HEK293T (cell line): ENCODE data around the gene TBC1D5.

Experiments
- CTCF ChIA-PET: fragments of 350-600 bp; formaldehyde crosslinking; extraction: SDS; loops from one replicate; lab custom pipeline; 2021; ENCODE audit warnings: antibody characterized with exemption, inconsistent platforms; lab: Yijun Ruan, JAX
- POLR2A ChIA-PET: fragments of 350-600 bp; formaldehyde crosslinking; extraction: SDS; loops from one replicate; lab custom pipeline; 2020; ENCODE audit warnings: antibody characterized with exemption, inconsistent platforms; lab: Yijun Ruan, JAX
- DNase-seq: peaks from one replicate; pipeline ENCODE4 v3.0.0; 2012; ENCODE audit warnings: mixed read lengths; ENCODE audit errors: extremely low spot score
- ARNT ChIP-seq: fragments of 450-650 bp; IDR thresholded peaks from 2 replicates; pipeline ENCODE4 v1.6.1; 2017; ENCODE audit warnings: mild to moderate bottlenecking
- BHLHE40 ChIP-seq: fragments of 450-650 bp; IDR thresholded peaks from 2 replicates; pipeline ENCODE4 v1.6.1; 2016; ENCODE audit warnings: mild to moderate bottlenecking, moderate library complexity, borderline replicate concordance
- CTBP1 ChIP-seq: fragments of 450-650 bp; IDR thresholded peaks from 2 replicates; pipeline ENCODE4 v1.6.1; 2016; ENCODE audit warnings: borderline replicate concordance
- ELF4 ChIP-seq: fragments of 450-650 bp; IDR thresholded peaks from 2 replicates; pipeline ENCODE4 v1.6.1; 2017; ENCODE audit warnings: antibody characterized with exemption
- FOXA1 ChIP-seq: fragments of 450-650 bp; IDR thresholded peaks from 2 replicates; pipeline ENCODE4 v1.6.1; 2016; ENCODE audit warnings: mild to moderate bottlenecking
- FOXK2 ChIP-seq: fragments of 450-650 bp; IDR thresholded peaks from 2 replicates; pipeline ENCODE4 v1.6.1; 2016; ENCODE audit warnings: mild to moderate bottlenecking
- FOXM1 ChIP-seq: fragments of 450-650 bp; IDR thresholded peaks from 2 replicates; pipeline ENCODE4 v1.6.1; 2017; ENCODE audit warnings: mild to moderate bottlenecking, borderline replicate concordance
- HDGF ChIP-seq: fragments of 450-650 bp; IDR thresholded peaks from 2 replicates; pipeline ENCODE4 v1.6.1; 2017; ENCODE audit warnings: antibody characterized with exemption, borderline replicate concordance
- L3MBTL2 ChIP-seq: fragments of 450-650 bp; conservative IDR thresholded peaks from 2 replicates; pipeline ENCODE4 v1.6.1; 2016; ENCODE audit warnings: mild to moderate bottlenecking
- LEF1 ChIP-seq: fragments of 450-650 bp; IDR thresholded peaks from 2 replicates; pipeline ENCODE4 v1.6.1; 2017; ENCODE audit warnings: mild to moderate bottlenecking, borderline replicate concordance
- NFRKB ChIP-seq: fragments of 450-650 bp; IDR thresholded peaks from 2 replicates; pipeline ENCODE4 v1.6.1; 2016; ENCODE audit warnings: mild to moderate bottlenecking, moderate library complexity
- PKNOX1 ChIP-seq: fragments of 450-650 bp; IDR thresholded peaks from 2 replicates; pipeline ENCODE4 v1.6.1; 2016
- SP1 ChIP-seq: fragments of 450-650 bp; IDR thresholded peaks from 2 replicates; pipeline ENCODE4 v1.6.1; 2017
- SUZ12 ChIP-seq: fragments of 450-650 bp; IDR thresholded peaks from 2 replicates; pipeline ENCODE4 v1.6.1; 2016; ENCODE audit warnings: mild to moderate bottlenecking
- TARDBP ChIP-seq: fragments of 450-650 bp; IDR thresholded peaks from 2 replicates; pipeline ENCODE4 v1.6.1; 2016
- ZNF384 ChIP-seq: fragments of 450-650 bp; IDR thresholded peaks from 2 replicates; pipeline ENCODE4 v1.6.1; 2016

TBC1D5 gene

GRCh38 chr3:17589888-17590287 lies 152.5 kb downstream of the TBC1D5 start:
- POLR2A ChIA-PET: no interaction called here
- no peak for TF ChIP-seq L3MBTL2
- TF ChIP-seq HDGF: no peak
- no peak for TF ChIP-seq ZNF384
- TF ChIP-seq FOXM1: no peak
- no peak for TF ChIP-seq TARDBP
- TF ChIP-seq SP1: no peak
- TF ChIP-seq PKNOX1: no peak
- no peak for TF ChIP-seq LEF1
- no peak for TF ChIP-seq ARNT
- TF ChIP-seq NFRKB: no peak
- TF ChIP-seq FOXK2: no peak
- TF ChIP-seq ELF4: no peak
- no peak for TF ChIP-seq CTBP1
- DNase-seq: no peak
- CTCF ChIA-PET: no interaction called here

GRCh38 chr3:17588422-17588821 lies 154.0 kb downstream of the TBC1D5 start:
- POLR2A ChIA-PET: no interaction called here
- TF ChIP-seq LEF1 (no peak), CTBP1 (no peak), SUZ12 (no peak), PKNOX1 (no peak), ARNT (no peak), L3MBTL2 (no peak), SP1 (no peak), BHLHE40 (no peak)
- no peak for DNase-seq
- CTCF ChIA-PET: interaction anchor here (0.7 kb wide), 1 partner anchor 465 kb away, joined by 3 read pairs; no protein-coding TSS in a partner anchor

GRCh38 chr3:17585394-17586325 lies 156.8 kb downstream of the TBC1D5 start:
- no peak for DNase-seq
- TF ChIP-seq ZNF384 (no peak), SUZ12 (no peak), L3MBTL2 (no peak), SP1 (no peak)
- POLR2A ChIA-PET: no interaction called here
- CTCF ChIA-PET: no interaction called here

GRCh38 chr3:17584066-17584465 lies 158.4 kb downstream of the TBC1D5 start:
- CTCF ChIA-PET: no interaction called here
- TF ChIP-seq FOXK2 (no peak), PKNOX1 (no peak), TARDBP (no peak), BHLHE40 (no peak), FOXA1 (no peak), CTBP1 (no peak)
- no peak for DNase-seq
- POLR2A ChIA-PET: no interaction called here

- TF ChIP-seq FOXM1 (no peak), TARDBP (no peak), HDGF (no peak), BHLHE40 (no peak), PKNOX1 (no peak), ELF4 (no peak)
- CTCF ChIA-PET: interaction anchor here (0.6 kb wide), 1 partner anchor 329 kb away, joined by 3 read pairs; no protein-coding TSS in a partner anchor
- no peak for DNase-seq
- POLR2A ChIA-PET: no interaction called here
Measured at GRCh38 chr3:17583530-17583929, 158.9 kb downstream of the TBC1D5 start.

- ChIA-PET POLR2A (no interaction called here), CTCF (no interaction called here)
- TF ChIP-seq FOXK2 (no peak), NFRKB (no peak), BHLHE40 (no peak), ZNF384 (no peak), CTBP1 (no peak), ARNT (no peak), PKNOX1 (no peak), HDGF (no peak), SP1 (no peak), SUZ12 (no peak), LEF1 (no peak), FOXM1 (no peak), FOXA1 (no peak), ELF4 (no peak), TARDBP (no peak), L3MBTL2 (no peak)
- DNase-seq: no peak
Measured at GRCh38 chr3:17581421-17582080, 160.9 kb downstream of the TBC1D5 start.
